ENCODE results near the gene ADSS2. TPM values are rescaled to one million over a fixed set of nuclear protein-coding genes. Genes with fewer than 3 reads are reported as not detected.
A peak's percentile ranks its signal among the peaks of the same experiment; 100 is the strongest.

Gene ADSS2
- polyA plus RNA-seq, 2 of the 4 experiments (the other 2 are of a cell fraction) = 46.1 to 74.3 TPM

- Histone ChIP-seq H3K9me3 (no peaks in the 10 kb centered on the region), H3K4me1 (peaks cover 16% of the 10 kb centered on the region; the same call in 2 of the 3 replicates), H3K27ac (no peak overlapping the region), H3K4me2 (no peak overlapping the region), H3K4me3 (no peak overlapping the region)
- CTCF ChIA-PET = interaction anchor here (0.9 to 1.4 kb wide), 2 partner anchors 12 to 113 kb away, joined by 3 to 5 read pairs; no protein-coding TSS in a partner anchor
- ATAC-seq (no peak), FAIRE-seq (no peak), DNase-seq (ENCODE audit: low read depth in 1 of 2, low spot score in 1 of 2) (no peak)
- WGBS (ENCODE audit: missing lambda C conversion rate) = 98% methylated on average over 5 of the region's 5 CpGs
- TF ChIP-seq NPAS2 (CRISPR knock-in tag; IDR thresholded peaks at IDR 0.05; ENCODE audit: borderline replicate concordance) (no peak), JUNB (IDR thresholded peaks at IDR 0.05) (no peak), MAFK (IDR thresholded peaks at IDR 0.05; ENCODE audit: partially characterized antibody) (no peak), HDAC2 (IDR thresholded peaks at IDR 0.05) (no peak), SREBF2 (IDR thresholded peaks at IDR 0.05) (no peak), JUN (IDR thresholded peaks at IDR 0.05) (no peak), RCOR1 (IDR thresholded peaks at IDR 0.05; ENCODE audit: low read depth, low read length) (no peak), TFCP2L1 (CRISPR knock-in tag; IDR thresholded peaks at IDR 0.05) (no peak), RNF2 (IDR thresholded peaks at IDR 0.05; ENCODE audit: borderline replicate concordance, low read depth) (no peak), HMGXB4 (CRISPR knock-in tag; IDR thresholded peaks at IDR 0.05; ENCODE audit: borderline replicate concordance) (no peak), EHF (CRISPR knock-in tag; IDR thresholded peaks at IDR 0.05) (no peak)
- TF ChIP-seq, protein P1, sequence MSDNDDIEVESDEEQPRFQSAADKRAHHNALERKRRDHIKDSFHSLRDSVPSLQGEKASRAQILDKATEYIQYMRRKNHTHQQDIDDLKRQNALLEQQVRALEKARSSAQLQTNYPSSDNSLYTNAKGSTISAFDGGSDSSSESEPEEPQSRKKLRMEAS (IDR thresholded peaks at IDR 0.05) = no peak
- POLR2A ChIA-PET = no interaction called here
Observed at GRCh38 chr1:244412176-244412575, 39.5 kb downstream of the ADSS2 start.

GRCh38 chr1:244409701-244410100, 42.0 kb downstream of the ADSS2 start:
- 38% methylated on average over 2 of the region's 2 CpGs for WGBS (ENCODE audit: missing lambda C conversion rate)
- POLR2A ChIA-PET = no interaction called here
- Histone ChIP-seq H3K4me2 (peak overlapping the region; percentile 22; the same call in 2 of the 3 replicates), H3K4me1 (peaks cover 16% of the 10 kb centered on the region; the same call in 2 of the 3 replicates), H3K9me3 (no peaks in the 10 kb centered on the region), H3K27ac (no peak overlapping the region), H3K4me3 (no peak overlapping the region)
- DNase-seq (ENCODE audit: low read depth in 1 of 2, low spot score in 1 of 2) (no peak), FAIRE-seq (no peak), ATAC-seq (no peak)
- CTCF ChIA-PET = no interaction called here
- TF ChIP-seq HOXA7 (CRISPR knock-in tag; IDR thresholded peaks at IDR 0.05) (no peak), FOSB (CRISPR knock-in tag; IDR thresholded peaks at IDR 0.05) (no peak), EHF (CRISPR knock-in tag; IDR thresholded peaks at IDR 0.05) (no peak), TFCP2L1 (CRISPR knock-in tag; IDR thresholded peaks at IDR 0.05) (no peak), NPAS2 (CRISPR knock-in tag; IDR thresholded peaks at IDR 0.05; ENCODE audit: borderline replicate concordance) (no peak), USF2 (IDR thresholded peaks at IDR 0.05) (no peak), NFE2L2 (conservative IDR thresholded peaks at IDR 0.05; ENCODE audit: low read length) (no peak), EP300 (IDR thresholded peaks at IDR 0.05) (no peak), GATA3 (IDR thresholded peaks at IDR 0.05; ENCODE audit: borderline replicate concordance) (no peak), POLR2AphosphoS2 (conservative IDR thresholded peaks at IDR 0.05; ENCODE audit: low read length) (no peak), KDM5A (IDR thresholded peaks at IDR 0.05) (no peak), SMC3 (IDR thresholded peaks at IDR 0.05) (no peak), PHF8 (IDR thresholded peaks at IDR 0.05; ENCODE audit: borderline replicate concordance, low read depth) (no peak), FOSL2 (IDR thresholded peaks at IDR 0.05) (no peak), FOSL2 (CRISPR knock-in tag; IDR thresholded peaks at IDR 0.05) (no peak), HEYL (CRISPR knock-in tag; IDR thresholded peaks at IDR 0.05) (no peak)
- TF ChIP-seq, protein P2, sequence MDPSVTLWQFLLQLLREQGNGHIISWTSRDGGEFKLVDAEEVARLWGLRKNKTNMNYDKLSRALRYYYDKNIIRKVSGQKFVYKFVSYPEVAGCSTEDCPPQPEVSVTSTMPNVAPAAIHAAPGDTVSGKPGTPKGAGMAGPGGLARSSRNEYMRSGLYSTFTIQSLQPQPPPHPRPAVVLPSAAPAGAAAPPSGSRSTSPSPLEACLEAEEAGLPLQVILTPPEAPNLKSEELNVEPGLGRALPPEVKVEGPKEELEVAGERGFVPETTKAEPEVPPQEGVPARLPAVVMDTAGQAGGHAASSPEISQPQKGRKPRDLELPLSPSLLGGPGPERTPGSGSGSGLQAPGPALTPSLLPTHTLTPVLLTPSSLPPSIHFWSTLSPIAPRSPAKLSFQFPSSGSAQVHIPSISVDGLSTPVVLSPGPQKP (IDR thresholded peaks at IDR 0.05; ENCODE audit: low read depth, low read length) = no peak
